ENCODE results near the gene UGT1A10. TPM values are rescaled to one million over a fixed set of nuclear protein-coding genes. Genes with fewer than 3 reads are reported as not detected.

UGT1A10 gene
- polyA plus RNA-seq, 1 donor = not detected

DNA sequence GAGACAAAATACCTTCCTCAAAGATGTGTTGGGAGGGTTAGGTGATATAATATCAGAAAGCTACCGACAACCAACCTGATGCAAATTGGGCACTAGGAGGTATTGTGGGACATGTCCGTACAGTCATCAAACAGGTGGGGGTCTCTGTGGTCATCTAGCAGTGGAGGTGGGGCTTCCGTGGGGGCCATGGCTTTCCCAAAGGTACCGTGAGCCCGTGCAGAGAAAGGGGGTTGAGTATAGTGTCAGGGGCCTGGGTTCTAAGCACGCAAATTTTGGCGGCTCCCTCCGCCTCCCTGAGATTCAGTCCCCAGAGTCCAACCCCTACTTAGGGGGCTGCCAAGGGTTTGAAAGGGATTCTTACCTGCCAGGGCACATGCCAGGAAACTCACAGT is 185.5 kb downstream of the UGT1A10 start:
- DNase-seq (ENCODE audit: low read depth) = no peak

DNA sequence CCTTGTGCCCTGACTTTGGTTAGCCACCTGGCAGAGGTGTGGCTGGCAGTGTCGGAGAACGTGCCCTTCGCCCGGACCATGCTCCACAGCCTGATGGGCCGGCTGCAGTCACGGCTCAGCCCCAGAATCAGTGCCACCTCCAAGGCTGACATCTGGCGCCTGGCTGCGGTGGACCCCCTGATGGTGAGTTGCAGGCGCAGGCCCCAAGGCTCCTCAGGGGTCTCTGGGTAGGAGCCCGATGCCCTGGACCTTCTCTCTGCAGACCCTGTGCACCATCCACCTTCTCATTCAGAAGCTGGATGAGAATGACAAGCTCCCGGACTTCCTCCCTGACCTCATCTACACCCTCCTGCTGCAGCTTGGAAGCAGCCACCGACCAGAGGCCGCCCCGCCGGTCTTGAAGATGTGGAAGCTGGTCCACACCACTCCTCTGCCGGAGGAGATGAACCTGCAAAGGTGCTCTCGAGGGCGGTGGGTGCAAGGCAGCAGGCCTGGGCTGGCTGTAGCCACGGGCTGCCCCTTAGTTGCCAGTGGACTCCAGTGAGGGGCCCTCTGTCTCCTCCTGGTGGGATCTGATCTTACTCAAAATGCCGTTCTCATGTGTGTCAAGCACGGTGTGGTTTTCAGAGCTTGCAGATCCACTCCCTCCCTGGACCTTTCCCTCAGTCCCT is 186.0 kb downstream of the UGT1A10 start:
- DNase-seq (ENCODE audit: low read depth) = no peak

Other genes starting within 250 kb of the UGT1A10 start
- 21.3 TPM for gene USP40, start 69.7 kb upstream of the UGT1A10 start, polyA plus RNA-seq (ENCODE audit: insufficient read length)
- gene UGT1A8, start 18.8 kb upstream of the UGT1A10 start, polyA plus RNA-seq (ENCODE audit: insufficient read length) = not detected
- not detected for gene UGT1A9, start 35.5 kb downstream of the UGT1A10 start, polyA plus RNA-seq (ENCODE audit: insufficient read length)
- not detected for gene UGT1A7, start 45.5 kb downstream of the UGT1A10 start, polyA plus RNA-seq (ENCODE audit: insufficient read length)
- not detected for gene UGT1A6, start 56.4 kb downstream of the UGT1A10 start, polyA plus RNA-seq (ENCODE audit: insufficient read length)
- gene UGT1A5, start 76.5 kb downstream of the UGT1A10 start, polyA plus RNA-seq (ENCODE audit: insufficient read length) = not detected
- not detected for gene UGT1A4, start 82.3 kb downstream of the UGT1A10 start, polyA plus RNA-seq (ENCODE audit: insufficient read length)
- not detected for gene UGT1A3, start 92.6 kb downstream of the UGT1A10 start, polyA plus RNA-seq (ENCODE audit: insufficient read length)
- 0.08 TPM for gene UGT1A1, start 123.8 kb downstream of the UGT1A10 start, polyA plus RNA-seq (ENCODE audit: insufficient read length)
- not detected for gene MROH2A, start 141.9 kb downstream of the UGT1A10 start, polyA plus RNA-seq (ENCODE audit: insufficient read length)
- 10.0 TPM for gene HJURP, start 218.1 kb downstream of the UGT1A10 start, polyA plus RNA-seq (ENCODE audit: insufficient read length)